GM18517 (cell line): ENCODE measurements around the gene RUNX3.
"Not testable (repeated sequence)": the region's sequence is repeated elsewhere in the genome, so short reads cannot be mapped to it uniquely, and the experiment has no call there.

Source experiments
- ATAC-seq: cut with Tn5 transposase; IDR thresholded peaks from one replicate; pipeline ENCODE4 v1.9.1; 2021; ENCODE audit warnings: mild to moderate bottlenecking, moderate library complexity; ENCODE audit not compliant: unreplicated experiment

RUNX3 gene

DNA sequence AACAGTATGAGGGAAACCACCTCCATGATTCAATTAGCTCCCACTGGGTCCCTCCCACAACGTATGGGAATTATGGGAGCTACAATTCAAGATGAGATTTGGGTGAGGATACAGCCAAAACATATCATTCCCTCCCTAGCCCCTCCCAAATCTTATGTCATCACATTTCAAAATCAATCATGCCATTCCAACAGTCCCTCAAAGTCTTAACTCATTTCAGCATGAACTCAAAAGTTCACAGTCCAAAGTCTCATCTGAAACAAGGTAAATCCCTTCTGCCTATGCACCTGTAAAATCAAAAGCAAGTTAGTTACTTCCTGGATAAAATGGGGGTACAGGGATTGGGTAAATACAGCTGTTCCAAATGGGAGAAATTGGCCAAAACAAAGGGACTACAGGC lies 38.7 kb downstream of the RUNX3 start:
- not testable (repeated sequence) for ATAC-seq

DNA sequence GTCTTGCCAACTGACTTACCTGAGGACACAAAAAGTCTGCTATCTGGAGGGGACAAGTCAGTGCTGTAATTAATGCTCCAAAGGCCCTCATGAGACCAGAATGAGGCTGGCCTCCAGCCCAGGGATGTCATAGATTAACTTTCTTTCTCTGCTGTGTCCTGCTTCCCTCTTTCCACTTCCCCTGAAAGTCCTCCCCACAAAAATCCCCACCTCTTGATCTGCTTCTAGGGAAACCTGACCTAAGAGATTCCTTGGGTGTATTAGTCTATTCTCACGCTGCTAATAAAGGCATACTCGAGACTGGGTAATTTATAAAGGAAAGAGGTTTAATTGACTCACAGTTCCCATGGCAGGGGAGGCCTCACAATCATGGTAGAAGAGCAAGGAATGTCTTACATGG lies 39.2 kb downstream of the RUNX3 start:
- no peak for ATAC-seq

GRCh38 chr1:24888971-24889676 lies 41.0 kb downstream of the RUNX3 start:
- ATAC-seq, result no peak

DNA sequence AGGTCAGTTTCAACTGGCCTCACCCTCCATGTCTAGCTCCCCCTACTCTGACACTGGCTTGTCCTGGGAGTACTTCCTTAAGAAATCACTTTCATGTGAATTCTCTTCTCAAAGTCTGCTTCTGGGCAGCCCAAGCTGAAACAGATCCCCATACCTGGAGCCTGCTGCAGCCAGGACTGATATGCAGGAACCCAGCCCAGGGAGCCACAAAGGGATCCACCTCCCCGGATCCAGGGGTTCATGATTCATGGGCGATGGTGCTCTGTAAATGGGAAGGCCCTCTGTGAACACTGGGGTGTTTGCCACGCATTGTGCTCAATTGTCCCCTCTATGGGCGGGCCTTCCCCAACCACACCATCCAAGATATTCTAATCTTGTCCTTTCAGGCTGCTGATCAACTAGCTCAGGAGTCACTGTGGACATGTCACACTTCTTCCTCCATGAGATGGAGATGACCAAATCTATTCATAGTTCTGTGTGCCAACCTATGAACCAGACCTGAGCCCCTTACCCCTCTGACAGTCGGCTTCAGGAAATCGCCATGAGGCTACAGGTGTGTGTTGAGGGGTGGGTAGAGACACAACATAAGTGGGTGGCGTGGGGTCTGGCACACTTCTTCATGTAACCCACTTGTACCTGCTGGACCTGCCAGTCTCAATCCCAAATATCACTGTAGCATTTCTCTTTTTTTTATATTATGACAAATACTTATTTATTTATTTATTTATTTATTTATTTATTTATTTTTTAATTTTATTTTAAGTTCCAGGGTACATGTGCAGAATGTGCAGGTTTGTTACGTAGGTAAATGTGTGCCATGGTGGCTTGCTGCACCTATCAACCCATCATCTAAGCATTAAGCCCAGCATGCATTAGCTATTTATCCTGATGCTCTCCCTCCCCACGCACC lies 41.8 kb downstream of the RUNX3 start:
- ATAC-seq, result no peak

GRCh38 chr1:24886241-24886640 lies 43.8 kb downstream of the RUNX3 start:
- no peak for ATAC-seq

GRCh38 chr1:24884751-24885150 lies 45.3 kb downstream of the RUNX3 start:
- no peak for ATAC-seq

GRCh38 chr1:24881034-24881433 lies 49.0 kb downstream of the RUNX3 start:
- no peak for ATAC-seq

GRCh38 chr1:24878775-24879742 lies 51.0 kb downstream of the RUNX3 start:
- ATAC-seq, result no peak

DNA sequence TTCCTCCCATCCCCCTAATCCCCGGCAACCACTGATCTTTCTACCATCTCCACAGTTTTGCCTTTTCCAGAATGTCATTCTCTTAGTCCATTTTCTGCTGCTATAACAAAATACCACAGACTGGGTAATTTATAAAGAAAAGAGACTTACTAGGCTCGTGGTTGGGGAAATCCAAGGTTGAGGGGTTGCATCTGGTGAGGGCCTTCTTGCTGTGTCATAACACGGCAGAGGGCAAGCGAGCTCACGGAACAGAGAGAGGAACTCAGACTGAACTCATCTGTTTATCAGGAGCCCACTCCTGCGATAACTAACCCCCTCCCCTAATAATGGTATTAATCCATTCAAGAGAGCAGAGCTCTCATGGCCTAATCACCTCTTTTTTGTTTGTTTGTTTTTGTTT lies 52.0 kb downstream of the RUNX3 start:
- no peak for ATAC-seq

- ATAC-seq, result no peak
Measured at GRCh38 chr1:24875991-24876506, 54.0 kb downstream of the RUNX3 start.

DNA sequence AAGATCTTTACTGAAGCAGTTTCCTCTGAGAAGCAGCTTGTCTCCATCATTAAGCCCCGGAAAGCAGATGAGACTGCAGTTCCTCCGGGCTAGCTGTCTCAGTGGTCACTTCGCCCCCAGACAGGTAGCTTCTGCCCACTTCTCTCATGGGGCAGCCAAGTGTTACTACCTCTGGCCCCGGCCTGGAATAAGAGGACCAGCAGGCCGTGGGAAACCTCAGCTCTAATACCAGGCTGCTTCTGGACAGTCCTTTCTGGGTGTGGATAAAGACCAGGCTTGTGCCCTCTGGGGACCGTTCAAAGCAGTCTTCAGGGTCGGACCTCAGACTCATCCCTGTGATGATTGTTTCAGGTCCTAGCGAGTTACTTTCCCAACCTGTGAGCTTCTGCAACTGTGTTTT lies 54.8 kb downstream of the RUNX3 start:
- no peak for ATAC-seq

GRCh38 chr1:24874611-24875234 lies 55.4 kb downstream of the RUNX3 start:
- no peak for ATAC-seq

DNA sequence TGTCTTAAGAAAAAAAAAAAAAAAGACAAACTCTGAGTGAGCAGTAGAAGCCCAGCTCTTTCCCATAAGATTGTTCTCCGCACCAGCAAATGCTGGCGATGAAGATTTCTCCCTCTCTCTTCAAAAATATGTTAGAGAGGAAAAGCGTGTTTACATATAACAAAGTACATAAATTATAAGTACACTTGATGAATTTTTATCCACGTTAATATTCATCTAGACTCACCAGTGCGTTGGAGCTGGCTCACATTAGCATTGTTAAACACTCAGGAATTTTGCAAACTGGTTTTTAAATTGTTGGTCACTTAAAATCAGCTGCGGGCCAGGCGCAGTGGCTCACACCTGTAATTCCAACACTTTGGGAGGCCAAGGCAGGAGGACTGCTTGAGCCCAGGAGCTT lies 56.0 kb downstream of the RUNX3 start:
- no peak for ATAC-seq

- no peak for ATAC-seq
Measured at GRCh38 chr1:24873148-24873547, 56.9 kb downstream of the RUNX3 start.

- ATAC-seq, result no peak
Measured at GRCh38 chr1:24872061-24872850, 57.8 kb downstream of the RUNX3 start.

- no peak for ATAC-seq
Measured at GRCh38 chr1:24871306-24871901, 58.7 kb downstream of the RUNX3 start.

DNA sequence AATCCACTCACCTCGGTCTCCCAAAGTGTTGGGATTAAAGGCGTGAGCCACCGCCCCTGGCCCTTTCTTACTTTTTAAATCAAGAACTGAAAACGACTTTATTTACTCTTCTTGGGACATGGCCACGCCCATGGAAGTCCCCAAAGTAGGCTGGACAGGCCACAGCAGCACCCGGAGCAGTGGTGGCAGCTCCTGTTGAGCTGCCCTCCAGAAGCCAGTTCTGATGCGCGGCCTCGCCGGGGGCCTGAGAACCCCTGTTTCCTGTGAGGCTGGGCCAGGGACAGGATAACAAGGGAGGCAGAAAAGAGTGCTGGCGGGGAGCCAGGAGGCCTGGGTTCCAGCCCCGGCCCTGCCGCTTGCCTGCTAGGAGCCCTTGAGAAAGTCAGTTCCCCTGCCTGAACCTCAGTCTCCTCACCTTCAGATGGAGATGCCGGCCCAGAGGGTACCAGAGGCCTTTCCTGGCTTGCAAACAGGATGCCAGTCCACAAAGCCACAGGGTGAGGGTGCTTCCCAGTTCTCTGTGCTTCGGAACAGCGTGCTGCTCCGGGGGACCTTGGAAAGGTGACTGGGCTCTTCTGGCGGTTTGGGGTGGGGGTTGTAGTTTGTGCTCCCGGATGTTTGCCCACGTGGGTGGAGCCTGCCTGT lies 59.4 kb downstream of the RUNX3 start:
- ATAC-seq, result no peak

- no peak for ATAC-seq
Measured at GRCh38 chr1:24868016-24868875, 61.8 kb downstream of the RUNX3 start.
